H1 (cell line): ENCODE data around the gene PHOX2A. TPM values are rescaled to one million over a fixed set of nuclear protein-coding genes. Genes with fewer than 3 reads are reported as not detected.
"Not testable (repeated sequence)": the region's sequence is repeated elsewhere in the genome, so short reads cannot be mapped to it uniquely, and the experiment has no call there.

Experiments used
- CTCF ChIA-PET: fragments of 300-600 bp; sonication (Branson Sonifier 250); formaldehyde crosslinking; loops from one replicate; lab custom pipeline; 2021; ENCODE audit not compliant: partially characterized antibody; lab: Charles Lee
- POLR2A ChIA-PET: fragments of 300-600 bp; sonication (Branson Sonifier 250); formaldehyde crosslinking; loops from one replicate; lab custom pipeline; 2021; ENCODE audit warnings: inconsistent platforms; ENCODE audit not compliant: partially characterized antibody; lab: Charles Lee
- DNase-seq, 2 experiments: peaks; one replicate each; pipeline versions ENCODE4 v3.0.0 to v3.0.0-alpha.2; 2010 to 2022; ENCODE audit warnings: low spot score in 2 of 2, low read depth in 1 of 2, mixed read lengths in 1 of 2
- FAIRE-seq: peaks from 2 replicates; lab custom pipeline; 2011; peaks lifted over from hg19 to GRCh38; lab: Jason Lieb, UNC
- H2AFZ ChIP-seq: 2 replicates; pipeline ENCODE4 v1.8.1; 2012; ENCODE audit warnings: low read length, inconsistent platforms
- H2AK5ac ChIP-seq: 2 replicates; pipeline ENCODE4 v1.6.1; 2013; ENCODE audit warnings: low read depth, low read length
- H2BK120ac ChIP-seq: replicated peaks from 2 replicates; pipeline ENCODE3; 2013; ENCODE audit warnings: low read depth, low read length, inconsistent platforms
- H2BK12ac ChIP-seq: 2 replicates; pipeline ENCODE4 v1.6.1; 2013; ENCODE audit warnings: low read depth, low read length
- H2BK15ac ChIP-seq: 2 replicates; pipeline ENCODE4 v1.6.1; 2013; ENCODE audit warnings: low read length
- H2BK20ac ChIP-seq: 2 replicates; pipeline ENCODE4 v1.6.1; 2013; ENCODE audit warnings: low read length
- H2BK5ac ChIP-seq: 2 replicates; pipeline ENCODE4 v1.6.1; 2013; ENCODE audit warnings: low read depth, low read length
- H3K14ac ChIP-seq: 2 replicates; pipeline ENCODE4 v1.6.1; 2013; ENCODE audit warnings: inconsistent platforms; ENCODE audit not compliant: insufficient read length
- H3K18ac ChIP-seq: 2 replicates; pipeline ENCODE4 v1.6.1; 2013; ENCODE audit warnings: low read length; ENCODE audit errors: extremely low read depth
- H3K23ac ChIP-seq: 2 replicates; pipeline ENCODE4 v1.6.1; 2013; ENCODE audit warnings: inconsistent platforms; ENCODE audit not compliant: insufficient read length
- H3K23me2 ChIP-seq: 2 replicates; pipeline ENCODE4 v1.6.1; 2013; ENCODE audit warnings: low read depth, low read length
- H3K27ac ChIP-seq: 2 replicates; pipeline ENCODE4 v1.6.1; 2011; ENCODE audit warnings: low read depth, low read length, inconsistent platforms
- H3K27me3 ChIP-seq, 4 experiments: replicated peaks in 1 of 4; 1 replicate in 1 of 4; 2 replicates in 3 of 4; pipeline versions ENCODE4 v1.6.1 to v1.8.1; 2011 to 2013; ENCODE audit warnings: low read length in 3 of 4, mild to moderate bottlenecking in 3 of 4, inconsistent platforms in 2 of 4, mixed read lengths in 2 of 4, moderate library complexity in 1 of 4; ENCODE audit not compliant: control insufficient read depth in 3 of 4, insufficient read depth in 3 of 4; ENCODE audit errors: extremely low read depth in 1 of 4
- H3K36me3 ChIP-seq, 4 experiments: 2 replicates each; pipeline versions ENCODE4 v1.6.1 to v1.8.1; 2011 to 2013; ENCODE audit warnings: mild to moderate bottlenecking in 4 of 4, low read length in 3 of 4, moderate library complexity in 2 of 4, control low read depth in 1 of 4, inconsistent platforms in 1 of 4; ENCODE audit not compliant: insufficient read depth in 4 of 4, control insufficient read depth in 2 of 4
- H3K4ac ChIP-seq: replicated peaks from 2 replicates; pipeline ENCODE3; 2013; ENCODE audit warnings: low read length, low read depth, mixed read lengths, inconsistent platforms; ENCODE audit not compliant: insufficient read length
- H3K4me1 ChIP-seq, 4 experiments: replicated peaks in 1 of 4; 1 replicate in 1 of 4; 2 replicates in 3 of 4; pipeline versions ENCODE4 v1.6.1 to v1.8.1; 2011 to 2013; ENCODE audit warnings: low read length in 3 of 4, inconsistent platforms in 2 of 4, mixed read lengths in 1 of 4; ENCODE audit not compliant: insufficient read depth in 4 of 4, control insufficient read depth in 3 of 4
- H3K4me2 ChIP-seq, 2 experiments: 2 replicates each; pipeline versions ENCODE4 v1.6.1 to v1.8.1; 2011 to 2013; ENCODE audit warnings: low read depth in 2 of 2, low read length in 2 of 2, control low read depth in 1 of 2, inconsistent platforms in 1 of 2, mild to moderate bottlenecking in 1 of 2; ENCODE audit not compliant: insufficient read depth in 1 of 2
- H3K4me3 ChIP-seq, 4 experiments: fragments of 200-600, 300-600 bp in 1 of 4; sonication (generic), shearing (Covaris generic), sonication (Bioruptor Twin) in 1 of 4; 2 replicates each; pipeline versions ENCODE4 v1.5.1 to v1.8.1; 2011 to 2016; ENCODE audit warnings: low read length in 4 of 4, low read depth in 3 of 4, control low read depth in 2 of 4, inconsistent platforms in 2 of 4, mild to moderate bottlenecking in 2 of 4, mixed read lengths in 1 of 4, moderate library complexity in 1 of 4; ENCODE audit not compliant: insufficient read depth in 2 of 4; ENCODE audit errors: extremely low read depth in 1 of 4
- H3K56ac ChIP-seq: replicated peaks from 2 replicates; pipeline ENCODE3; 2013; ENCODE audit warnings: low read depth, mild to moderate bottlenecking, mixed read lengths, low read length, inconsistent platforms; ENCODE audit not compliant: insufficient read length
- H3K79me1 ChIP-seq: 2 replicates; pipeline ENCODE4 v1.6.1; 2013; ENCODE audit warnings: low read depth, low read length, control low read depth
- H3K79me2 ChIP-seq, 2 experiments: 2 replicates each; pipeline versions ENCODE4 v1.6.1 to v1.8.1; 2012 to 2013; ENCODE audit warnings: low read length in 2 of 2, mild to moderate bottlenecking in 2 of 2, inconsistent platforms in 1 of 2; ENCODE audit not compliant: insufficient read depth in 2 of 2, control insufficient read depth in 1 of 2
- H3K9ac ChIP-seq, 4 experiments: replicated peaks in 1 of 4; 1 replicate in 1 of 4; 2 replicates in 3 of 4; pipeline versions ENCODE4 v1.6.1 to v1.8.1; 2011 to 2013; ENCODE audit warnings: low read depth in 3 of 4, low read length in 3 of 4, control low read depth in 2 of 4, mild to moderate bottlenecking in 2 of 4, moderate library complexity in 2 of 4, inconsistent platforms in 1 of 4; ENCODE audit errors: extremely low read depth in 1 of 4
- H3K9me3 ChIP-seq, 2 experiments: 2 replicates each; pipeline versions ENCODE4 v1.6.1 to v1.8.1; 2012 to 2013; ENCODE audit warnings: mild to moderate bottlenecking in 2 of 2, moderate library complexity in 2 of 2, control low read depth in 1 of 2, inconsistent platforms in 1 of 2, low read depth in 1 of 2, low read length in 1 of 2, mixed read lengths in 1 of 2; ENCODE audit not compliant: insufficient read depth in 2 of 2
- H4K20me1 ChIP-seq, 2 experiments: replicated peaks in 1 of 2; 2 replicates each; pipeline versions ENCODE3 to v1.8.1; 2011 to 2013; ENCODE audit warnings: inconsistent platforms in 2 of 2, low read length in 2 of 2, mild to moderate bottlenecking in 1 of 2; ENCODE audit not compliant: insufficient read depth in 2 of 2, control insufficient read depth in 1 of 2
- H4K5ac ChIP-seq: 2 replicates; pipeline ENCODE4 v1.6.1; 2013; ENCODE audit warnings: low read length, low read depth, mixed read lengths, inconsistent platforms; ENCODE audit not compliant: insufficient read length
- H4K8ac ChIP-seq: 2 replicates; pipeline ENCODE4 v1.8.0; 2013; ENCODE audit warnings: mild to moderate bottlenecking, moderate library complexity, low read length, inconsistent platforms; ENCODE audit not compliant: insufficient read depth; ENCODE audit errors: extremely low read depth
- H4K91ac ChIP-seq: replicated peaks from 2 replicates; pipeline ENCODE3; 2013; ENCODE audit warnings: low read length, mixed read lengths, inconsistent platforms; ENCODE audit not compliant: insufficient read length
- SRF ChIP-seq: IDR thresholded peaks from 2 replicates; pipeline ENCODE4 v1.6.1; 2011; ENCODE audit warnings: mild to moderate bottlenecking, low read depth, low read length, moderate library complexity
- WGBS, 2 experiments: shearing (Covaris generic) in 1 of 2; methylation state at CpG; one replicate each; pipeline versions ENCODE4 v1.1.6 to v1.1.7; 2013 to 2015; ENCODE audit warnings: low lambda C conversion rate in 2 of 2, mixed read lengths in 2 of 2, inconsistent platforms in 1 of 2, low coverage in 1 of 2, missing lambda C conversion rate in 1 of 2; ENCODE audit not compliant: insufficient replicate concordance in 2 of 2, insufficient coverage in 1 of 2, insufficient read length in 1 of 2; ENCODE audit errors: extremely low coverage in 1 of 2, missing lambda C conversion rate in 1 of 2; 5-methylcytosine and 5-hydroxymethylcytosine counted together
- polyA plus RNA-seq, 7 experiments: library from polyadenylated mRNA; depleted of rRNA in 3 of 7; stranded (reverse) in 5 of 7; unstranded in 2 of 7; fragments of >200 nt in 5 of 7; fragments of 200-250 nt in 2 of 7; gene quantifications; 1 replicate in 5 of 7; 2 replicates in 1 of 7; 4 replicates in 1 of 7; pipeline versions ENCODE4 v1.2.1 to v1.2.3, GENCODE V29; 2011 to 2013; ENCODE audit warnings: missing spikeins in 2 of 7, mixed read lengths in 2 of 7
- total RNA-seq: library from RNA; stranded (reverse); fragmentation: NEBNext Ultra II Directional; extraction: Animal tissue kit (Norgen Biotek cat#: 25700); gene quantifications from 2 replicates; pipeline ENCODE4 v1.2.1, GENCODE V29; 2021

Gene PHOX2A
- total and polyA plus RNA-seq, 2 of the 8 experiments (the other 6 are each of a cell fraction or from before 2014, with no cell fraction given) = 0.67 TPM; not detected in 1

- H4K20me1 ChIP-seq, H3K14ac ChIP-seq, H3K4ac ChIP-seq, H2BK5ac ChIP-seq, H3K79me1 ChIP-seq, H4K5ac ChIP-seq, H3K27ac ChIP-seq, H3K18ac ChIP-seq, FAIRE-seq, H3K4me3 ChIP-seq, H3K56ac ChIP-seq, H4K91ac ChIP-seq, H3K4me2 ChIP-seq, H3K36me3 ChIP-seq, H2BK20ac ChIP-seq, H2BK12ac ChIP-seq, H3K79me2 ChIP-seq, DNase-seq, H3K23me2 ChIP-seq, H3K9ac ChIP-seq, H2BK15ac ChIP-seq, H3K27me3 ChIP-seq, H3K23ac ChIP-seq, H2AFZ ChIP-seq, H2BK120ac ChIP-seq, H2AK5ac ChIP-seq, H4K8ac ChIP-seq, H3K4me1 ChIP-seq, H3K9me3 ChIP-seq: not testable (repeated sequence)
- POLR2A ChIA-PET = interaction anchor here (0.8 to 0.9 kb wide), 2 partner anchors 20 to 149 kb away, joined by 3 to 4 read pairs; no protein-coding TSS in a partner anchor
- CTCF ChIA-PET = interaction anchor here (0.8 to 3.0 kb wide), 8 partner anchors 10 to 224 kb away, joined by 3 to 19 read pairs (median 3); partner anchors contain the start of gene FOLR2
- peak; percentile 34; the same call in 1 of the 2 replicates for TF ChIP-seq SRF
- 71% methylated on average over 2 of the region's 2 CpGs; no CpG with 5 or more reads in 1 of the 2 experiments for WGBS, 2 experiments
Measured at GRCh38 chr11:72206794-72207193, 37.2 kb downstream of the PHOX2A start.
